Dendritic cell treated with granulocyte-macrophage colony-stimulating factor and Interleukin-4, amounts not matched to agents 40 ng/mL and 50 ng/mL, for 4 days (primary cell): ENCODE measurements around the gene CLSTN1.
A peak's percentile ranks its signal among the peaks of the same experiment; 100 is the strongest.
"Not testable (repeated sequence)": the region's sequence is repeated elsewhere in the genome, so short reads cannot be mapped to it uniquely, and the experiment has no call there.

Experiments used
- H3K27ac Mint-ChIP-seq: one replicate; pipeline ENCODE4 v1.8.0; 2022; ENCODE audit warnings: mild to moderate bottlenecking, mixed read lengths
- H3K27me3 Mint-ChIP-seq: one replicate; pipeline ENCODE4 v1.8.0; 2022; ENCODE audit warnings: mild to moderate bottlenecking, mixed read lengths
- H3K36me3 Mint-ChIP-seq: one replicate; pipeline ENCODE4 v1.8.0; 2022; ENCODE audit warnings: low read depth, mixed read lengths
- H3K4me1 Mint-ChIP-seq: one replicate; pipeline ENCODE4 v1.8.0; 2022; ENCODE audit warnings: low read depth, mixed read lengths
- H3K4me3 Mint-ChIP-seq: one replicate; pipeline ENCODE4 v1.8.0; 2022; ENCODE audit warnings: mild to moderate bottlenecking, moderate library complexity, mixed read lengths
- H3K9me3 Mint-ChIP-seq: one replicate; pipeline ENCODE4 v1.8.0; 2022; ENCODE audit warnings: mixed read lengths
- intact Hi-C: fragments of 100-400 bp; cut with micrococcal nuclease; formaldehyde crosslinking; loops from one replicate; pipeline ENCODE4 v1.15.0; 2022

The CLSTN1 gene

DNA sequence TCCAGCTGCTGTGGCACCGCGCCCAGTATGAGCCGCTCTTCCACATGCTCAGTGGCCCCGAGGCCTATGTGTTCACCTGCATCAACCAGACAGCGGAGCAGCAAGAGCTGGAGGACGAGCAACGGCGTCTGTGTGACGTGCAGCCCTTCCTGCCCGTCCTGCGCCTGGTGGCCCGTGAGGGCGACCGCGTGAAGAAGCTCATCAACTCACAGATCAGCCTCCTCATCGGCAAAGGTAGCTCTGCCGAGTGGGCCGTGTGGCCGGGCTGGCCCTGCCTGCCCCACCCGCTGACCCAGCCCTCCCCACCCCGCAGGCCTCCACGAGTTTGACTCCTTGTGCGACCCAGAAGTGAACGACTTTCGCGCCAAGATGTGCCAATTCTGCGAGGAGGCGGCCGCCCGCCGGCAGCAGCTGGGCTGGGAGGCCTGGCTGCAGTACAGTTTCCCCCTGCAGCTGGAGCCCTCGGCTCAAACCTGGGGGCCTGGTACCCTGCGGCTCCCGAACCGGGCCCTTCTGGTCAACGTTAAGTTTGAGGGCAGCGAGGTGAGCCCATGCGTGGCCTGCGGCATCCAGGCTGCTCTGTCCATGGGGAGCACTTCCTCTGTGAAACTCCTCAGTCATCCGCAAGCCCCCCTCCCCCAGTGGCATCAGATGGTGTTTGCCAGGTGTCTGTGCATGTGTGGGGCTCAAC lies 108.1 kb downstream of the CLSTN1 start:
- peaks cover 97% of the 10 kb centered on the region for H3K36me3 Mint-ChIP-seq
- no peak overlapping the region for H3K4me3 Mint-ChIP-seq
- H3K27me3 Mint-ChIP-seq = no peaks in the 10 kb centered on the region
- H3K9me3 Mint-ChIP-seq = no peaks in the 10 kb centered on the region
- H3K27ac Mint-ChIP-seq = peak overlapping the region; percentile 78
- H3K4me1 Mint-ChIP-seq = peaks cover 58% of the 10 kb centered on the region
- intact Hi-C loops = loop anchor here (5.0 kb wide), 1 partner anchor 88 kb away; no protein-coding TSS in a partner anchor

DNA sequence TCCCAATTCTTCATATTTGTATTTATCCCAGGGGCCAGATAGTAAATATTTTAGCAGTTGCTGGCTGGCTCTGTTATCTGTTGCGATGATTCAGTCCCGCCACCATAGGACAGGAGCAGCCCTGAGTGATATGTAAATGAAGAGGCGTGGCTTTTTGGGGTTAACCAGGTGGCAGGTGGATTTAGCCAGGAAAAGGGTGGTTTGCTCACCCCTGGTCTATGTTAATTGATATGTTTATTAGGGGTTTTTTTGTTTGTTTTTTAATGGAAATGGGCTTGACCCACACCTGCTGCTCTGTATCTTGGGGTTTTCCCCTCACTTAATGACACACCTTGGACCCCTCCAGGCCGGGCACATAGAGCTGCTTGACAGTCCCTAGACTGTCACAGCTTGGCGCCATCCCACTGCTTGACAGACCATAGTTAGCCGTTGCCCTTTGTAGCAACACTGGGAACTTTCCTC lies 109.5 kb downstream of the CLSTN1 start:
- Mint-ChIP-seq H3K9me3 (no peaks in the 10 kb centered on the region), H3K36me3 (peaks cover 94% of the 10 kb centered on the region), H3K27me3 (no peaks in the 10 kb centered on the region), H3K4me1 (peaks cover 46% of the 10 kb centered on the region), H3K4me3 (no peak overlapping the region), H3K27ac (no peak overlapping the region)
- intact Hi-C loops = no loop called here

DNA sequence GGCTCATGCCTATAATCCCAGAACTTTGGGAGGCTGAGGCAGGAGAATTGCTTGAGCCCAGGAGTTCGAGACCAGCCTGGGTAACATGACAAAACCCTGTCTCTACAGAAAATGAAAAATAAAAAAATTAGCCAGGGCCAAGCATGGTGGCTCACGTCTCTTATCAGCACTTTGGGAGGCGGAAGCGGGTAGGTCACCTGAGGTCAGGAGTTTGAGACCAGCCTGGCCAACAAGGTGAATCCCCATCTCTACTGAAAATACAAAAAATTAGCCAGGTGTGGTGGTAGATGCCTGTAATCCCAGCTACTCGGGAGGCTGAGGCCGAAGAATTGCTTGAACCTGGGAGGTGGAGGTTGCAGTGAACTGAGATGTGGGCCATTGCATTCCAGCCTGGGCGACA lies 111.0 kb downstream of the CLSTN1 start:
- H3K4me3 Mint-ChIP-seq, intact Hi-C loops, H3K27me3 Mint-ChIP-seq, H3K27ac Mint-ChIP-seq, H3K9me3 Mint-ChIP-seq: not testable (repeated sequence)
- H3K36me3 Mint-ChIP-seq = peaks cover 91% of the 10 kb centered on the region
- H3K4me1 Mint-ChIP-seq = peaks cover 31% of the 10 kb centered on the region

DNA sequence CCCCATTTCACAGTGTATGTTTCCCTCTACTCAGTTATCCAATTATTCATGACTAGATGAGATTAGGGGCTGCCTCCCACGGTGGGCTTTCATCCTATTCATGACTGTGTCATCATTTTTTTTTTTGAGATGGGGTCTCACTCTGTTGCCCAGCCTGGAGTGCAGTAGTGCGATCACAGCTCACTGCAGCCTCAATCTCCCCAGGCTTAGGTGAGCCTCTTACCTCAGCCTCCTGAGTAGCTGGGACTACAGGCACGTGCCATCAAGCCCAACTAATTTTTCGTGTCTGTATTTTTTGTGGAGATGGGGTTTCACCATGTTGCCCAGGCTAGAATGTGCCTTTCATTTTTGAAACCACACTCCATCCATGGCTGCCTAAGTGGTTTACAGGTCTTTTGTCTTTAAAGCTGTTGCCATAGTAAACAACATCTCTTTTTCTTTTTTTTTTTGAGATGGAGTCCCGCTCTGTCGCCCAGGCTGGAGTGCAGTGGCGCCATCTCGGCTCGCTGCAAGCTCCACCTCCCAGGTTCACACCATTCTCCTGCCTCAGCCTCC lies 112.2 kb downstream of the CLSTN1 start:
- peaks cover 19% of the 10 kb centered on the region for H3K4me1 Mint-ChIP-seq
- no peak overlapping the region for H3K4me3 Mint-ChIP-seq
- intact Hi-C loops = no loop called here
- H3K36me3 Mint-ChIP-seq = peaks cover 88% of the 10 kb centered on the region
- H3K9me3 Mint-ChIP-seq = no peaks in the 10 kb centered on the region
- H3K27ac Mint-ChIP-seq = no peak overlapping the region
- no peaks in the 10 kb centered on the region for H3K27me3 Mint-ChIP-seq

DNA sequence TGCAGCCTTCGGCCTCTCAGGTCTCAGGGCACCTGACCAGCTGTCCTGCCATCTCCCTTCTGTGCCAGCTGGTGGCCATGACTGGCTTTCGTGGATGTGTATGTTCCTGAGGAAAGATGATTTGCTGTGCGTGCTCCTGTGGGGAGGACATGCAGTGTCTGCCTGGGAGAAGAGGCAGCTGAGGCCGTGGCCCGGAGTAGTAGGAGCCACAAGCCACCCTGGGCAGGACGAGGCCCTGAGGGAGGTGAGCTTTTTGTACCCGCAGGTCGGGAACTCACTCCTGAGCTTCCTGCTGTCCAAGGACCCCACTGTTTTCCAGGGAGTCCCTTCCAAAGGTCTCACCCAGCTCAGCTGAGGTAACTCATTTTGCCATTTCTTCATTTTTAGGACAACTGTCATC lies 113.7 kb downstream of the CLSTN1 start:
- Mint-ChIP-seq H3K4me1 (peaks cover 13% of the 10 kb centered on the region), H3K4me3 (no peak overlapping the region), H3K27me3 (no peaks in the 10 kb centered on the region), H3K36me3 (peaks cover 75% of the 10 kb centered on the region), H3K27ac (no peak overlapping the region), H3K9me3 (no peaks in the 10 kb centered on the region)
- intact Hi-C loops = no loop called here

DNA sequence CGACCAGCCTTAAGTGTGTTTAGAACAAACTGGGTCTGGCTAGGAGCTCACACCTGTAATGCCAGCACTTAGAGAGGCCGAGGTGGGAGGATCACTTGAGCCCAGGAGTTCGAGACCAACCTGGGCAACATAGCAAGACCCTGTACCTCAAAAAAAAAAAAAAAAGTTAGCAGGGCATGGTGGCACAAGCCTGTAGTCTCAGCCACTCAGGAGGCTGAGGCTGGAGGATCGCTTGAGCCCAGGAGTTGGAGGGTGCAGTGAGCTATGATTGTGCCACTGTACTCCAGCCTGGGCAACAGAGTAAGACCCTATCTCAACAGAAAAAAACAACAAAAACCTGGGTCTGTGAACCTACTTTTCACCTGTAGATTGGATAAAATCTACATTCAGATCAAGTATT lies 117.6 kb downstream of the CLSTN1 start:
- Mint-ChIP-seq H3K4me3 (no peak overlapping the region), H3K4me1 (peaks cover 34% of the 10 kb centered on the region), H3K36me3 (peaks cover 68% of the 10 kb centered on the region)

DNA sequence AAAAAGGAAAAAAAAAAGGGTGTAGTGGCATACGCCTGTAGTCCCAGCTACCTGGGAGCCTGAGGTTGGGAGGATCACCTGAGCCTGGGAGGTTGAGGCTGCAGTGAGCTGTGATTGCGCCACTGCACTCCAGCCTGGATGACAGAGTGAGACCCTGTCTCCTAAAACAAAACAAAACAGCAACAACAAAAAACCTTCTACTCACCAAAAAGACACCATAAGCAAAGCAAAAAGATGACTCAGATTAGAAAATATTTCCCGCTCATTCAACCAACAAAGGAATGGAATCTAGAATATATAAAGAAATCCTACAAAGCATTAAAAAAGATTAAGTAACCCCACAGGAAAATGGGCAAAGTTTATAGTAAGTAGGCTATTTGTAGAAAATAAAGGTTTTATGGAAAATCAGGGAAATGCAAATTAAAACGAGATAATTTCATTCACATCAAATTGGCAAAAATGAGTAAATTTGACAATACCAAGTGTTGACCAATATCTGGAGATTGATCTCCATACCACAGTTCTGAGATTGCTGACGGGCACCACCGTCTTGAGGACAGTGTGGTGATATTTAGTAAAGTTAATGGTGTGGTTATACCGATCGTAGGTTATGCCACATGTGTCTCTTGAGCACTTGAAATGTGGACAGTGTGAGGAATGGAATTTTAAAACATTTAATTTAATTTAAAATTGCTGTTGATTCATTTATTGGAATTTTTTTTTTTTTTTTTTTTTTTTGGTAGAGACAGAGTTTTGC lies 118.2 kb downstream of the CLSTN1 start:
- no peak overlapping the region for H3K4me3 Mint-ChIP-seq
- H3K36me3 Mint-ChIP-seq = peaks cover 68% of the 10 kb centered on the region
- no peaks in the 10 kb centered on the region for H3K27me3 Mint-ChIP-seq
- peak overlapping the region; percentile 85 for H3K27ac Mint-ChIP-seq
- H3K4me1 Mint-ChIP-seq = peaks cover 40% of the 10 kb centered on the region
- H3K9me3 Mint-ChIP-seq = no peaks in the 10 kb centered on the region
- intact Hi-C loops = no loop called here

More for the DNA sequence above, 117.6 kb downstream of the CLSTN1 start:
- intact Hi-C loops = no loop called here
- Mint-ChIP-seq H3K27ac (no peak overlapping the region), H3K9me3 (no peaks in the 10 kb centered on the region), H3K27me3 (no peaks in the 10 kb centered on the region)

DNA sequence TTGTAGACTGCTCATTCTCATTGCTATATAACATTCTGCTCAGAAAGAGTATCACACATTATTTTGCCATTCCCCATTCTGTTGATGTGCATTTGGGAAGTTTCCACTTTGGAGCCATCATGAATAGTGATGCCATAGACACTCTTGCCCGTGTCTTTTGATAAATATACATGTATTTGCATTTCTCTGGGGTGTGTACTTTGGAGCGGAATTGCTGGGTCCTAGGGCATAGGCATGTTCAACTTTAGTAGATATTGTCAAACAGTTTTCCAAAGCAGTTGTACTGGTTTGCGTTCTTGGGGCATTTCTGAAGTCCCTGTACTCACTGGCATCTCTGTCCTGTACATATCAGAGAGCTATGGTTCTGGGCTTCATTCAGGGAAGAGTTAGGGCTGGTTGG lies 120.1 kb downstream of the CLSTN1 start:
- Mint-ChIP-seq H3K27ac (peak overlapping the region; percentile 85), H3K27me3 (no peaks in the 10 kb centered on the region), H3K36me3 (peaks cover 73% of the 10 kb centered on the region), H3K4me3 (no peak overlapping the region), H3K9me3 (no peaks in the 10 kb centered on the region), H3K4me1 (peaks cover 53% of the 10 kb centered on the region)
- intact Hi-C loops = no loop called here

DNA sequence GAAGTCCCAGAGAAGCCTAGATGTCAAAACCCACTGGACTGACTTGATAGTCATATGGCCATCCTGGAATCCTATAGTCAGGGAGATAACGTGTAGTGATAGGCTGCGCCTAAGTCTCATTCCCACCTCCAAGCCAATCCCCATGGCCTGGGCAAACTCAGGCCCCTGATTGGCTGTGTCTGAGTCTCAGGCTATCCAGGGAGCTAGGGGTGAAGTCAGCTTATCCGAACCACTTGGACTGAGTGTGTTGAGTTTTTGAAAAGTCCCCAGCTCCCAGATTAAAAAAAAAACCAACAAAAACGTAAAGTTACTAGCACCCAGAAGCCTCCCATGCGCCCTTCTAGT lies 120.6 kb downstream of the CLSTN1 start:
- Mint-ChIP-seq H3K27ac (peak overlapping the region; percentile 85), H3K27me3 (no peaks in the 10 kb centered on the region), H3K4me3 (no peak overlapping the region), H3K36me3 (peaks cover 73% of the 10 kb centered on the region), H3K4me1 (peaks cover 57% of the 10 kb centered on the region), H3K9me3 (no peaks in the 10 kb centered on the region)
- intact Hi-C loops = no loop called here

DNA sequence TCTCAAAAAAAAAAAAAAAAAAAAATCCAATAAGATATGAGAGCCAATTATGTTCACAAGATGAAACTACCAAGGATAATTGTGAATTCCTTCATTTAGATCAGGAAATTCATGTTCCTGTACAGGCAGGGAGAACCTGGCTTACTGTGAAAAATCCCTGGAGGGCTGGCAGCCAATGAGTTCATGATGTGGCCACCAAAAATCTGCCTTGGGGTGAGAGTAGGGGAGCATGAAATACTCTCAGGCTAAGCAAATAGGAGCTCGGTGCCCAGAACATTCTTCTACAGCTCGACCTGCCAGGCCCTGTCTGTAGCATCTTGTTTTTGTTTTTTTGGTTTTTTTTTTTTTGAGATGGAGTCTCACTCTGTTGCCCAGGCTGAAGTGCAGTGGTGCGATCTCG lies 122.1 kb downstream of the CLSTN1 start:
- no peak overlapping the region for H3K4me3 Mint-ChIP-seq

DNA sequence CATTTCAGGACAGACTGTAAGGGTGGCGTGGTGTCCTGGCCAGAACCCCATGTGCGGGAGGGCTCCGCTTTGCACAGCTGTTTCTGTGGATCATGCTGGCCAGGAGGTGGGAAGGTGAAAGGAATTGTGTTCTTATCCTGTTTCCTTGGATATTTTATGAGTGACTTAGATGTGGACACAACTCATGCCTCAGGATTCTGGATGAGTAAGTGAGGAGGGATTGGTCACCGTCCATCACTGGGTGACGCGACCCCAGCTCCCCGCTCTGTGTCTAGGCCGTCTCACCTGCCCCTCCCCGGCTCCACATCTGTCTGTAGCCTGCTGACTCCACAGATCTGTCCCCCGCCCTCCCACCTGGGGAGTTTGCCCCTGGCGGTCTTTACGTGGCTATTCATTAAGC lies 123.4 kb downstream of the CLSTN1 start:
- intact Hi-C loops = no loop called here
- Mint-ChIP-seq H3K9me3 (no peaks in the 10 kb centered on the region), H3K27me3 (no peaks in the 10 kb centered on the region), H3K4me1 (peaks cover 63% of the 10 kb centered on the region), H3K4me3 (no peak overlapping the region), H3K27ac (peak overlapping the region; percentile 54), H3K36me3 (peaks cover 84% of the 10 kb centered on the region)

More for the DNA sequence above, 122.1 kb downstream of the CLSTN1 start:
- Mint-ChIP-seq H3K27ac (no peak overlapping the region), H3K27me3 (no peaks in the 10 kb centered on the region), H3K4me1 (peaks cover 62% of the 10 kb centered on the region), H3K36me3 (peaks cover 74% of the 10 kb centered on the region), H3K9me3 (no peaks in the 10 kb centered on the region)
- intact Hi-C loops = no loop called here

DNA sequence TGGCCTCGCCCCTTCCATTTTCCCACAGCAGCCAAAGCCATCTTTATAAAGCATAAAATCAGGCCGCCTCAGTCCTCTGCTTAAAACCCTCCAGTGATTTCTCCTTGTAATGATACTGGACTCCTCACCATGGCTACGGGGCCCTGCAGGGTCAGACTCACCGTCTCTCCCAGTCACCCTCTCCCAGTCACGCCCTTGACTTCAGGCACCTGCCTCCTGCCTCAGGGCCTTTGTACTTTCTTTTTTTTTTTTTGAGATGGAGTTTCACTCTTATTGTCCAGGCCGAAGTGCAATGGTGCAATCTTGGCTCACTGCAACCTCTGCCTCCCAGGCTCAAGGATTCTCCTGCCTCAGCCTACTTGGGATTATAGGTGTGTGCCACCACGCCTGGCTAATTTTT lies 124.4 kb downstream of the CLSTN1 start:
- no peaks in the 10 kb centered on the region for H3K9me3 Mint-ChIP-seq
- peaks cover 88% of the 10 kb centered on the region for H3K36me3 Mint-ChIP-seq
- no peaks in the 10 kb centered on the region for H3K27me3 Mint-ChIP-seq
- H3K4me1 Mint-ChIP-seq = peaks cover 62% of the 10 kb centered on the region
- no peak overlapping the region for H3K27ac Mint-ChIP-seq
- intact Hi-C loops = no loop called here
- no peak overlapping the region for H3K4me3 Mint-ChIP-seq

DNA sequence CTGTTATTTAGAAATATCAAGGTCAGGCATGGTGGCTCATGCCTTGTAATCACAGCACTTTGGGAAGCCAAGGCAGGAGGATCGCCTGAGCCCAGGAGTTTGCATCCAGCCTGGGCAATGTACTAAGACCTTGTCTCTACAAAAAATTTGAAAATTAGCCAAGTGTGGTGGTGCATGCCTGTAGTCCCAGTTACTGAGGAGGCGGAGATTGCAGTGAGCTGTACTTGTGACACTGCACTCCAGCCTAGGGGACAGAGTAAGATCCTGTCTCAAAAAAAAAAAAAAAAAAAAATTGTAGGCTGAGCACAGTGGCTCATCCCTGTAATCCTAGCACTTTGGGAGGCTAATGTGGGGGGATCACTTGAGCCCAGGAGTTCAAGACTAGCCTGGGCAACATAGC lies 127.0 kb downstream of the CLSTN1 start:
- intact Hi-C loops = no loop called here
- H3K4me1 Mint-ChIP-seq = peaks cover 54% of the 10 kb centered on the region
- no peaks in the 10 kb centered on the region for H3K9me3 Mint-ChIP-seq
- H3K27ac Mint-ChIP-seq = peak overlapping the region; percentile 50
- no peaks in the 10 kb centered on the region for H3K27me3 Mint-ChIP-seq
- H3K36me3 Mint-ChIP-seq = peaks cover 97% of the 10 kb centered on the region
- no peak overlapping the region for H3K4me3 Mint-ChIP-seq

DNA sequence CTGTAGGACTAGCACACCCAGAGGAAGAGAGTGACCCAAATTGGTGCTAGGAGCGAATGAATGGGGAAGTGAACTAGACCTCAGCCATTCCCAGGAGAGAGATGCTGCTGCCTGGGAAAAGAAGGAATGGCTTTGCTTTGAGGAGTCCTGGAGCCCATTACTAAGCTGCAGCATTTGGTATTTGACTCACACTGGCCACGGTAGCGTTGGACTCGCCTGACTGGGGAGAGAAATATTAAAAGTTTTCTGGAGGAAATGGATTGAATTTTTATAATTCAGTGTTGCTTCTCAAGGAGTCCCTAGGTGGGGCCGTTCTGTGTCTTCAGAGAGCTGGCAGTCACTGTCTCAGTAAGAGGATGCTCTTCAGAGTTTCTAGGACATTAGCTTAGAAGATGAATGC lies 132.1 kb downstream of the CLSTN1 start:
- Mint-ChIP-seq H3K4me1 (peaks cover 71% of the 10 kb centered on the region), H3K36me3 (peaks cover 75% of the 10 kb centered on the region), H3K27ac (no peak overlapping the region), H3K27me3 (no peaks in the 10 kb centered on the region), H3K9me3 (no peaks in the 10 kb centered on the region), H3K4me3 (no peak overlapping the region)
- intact Hi-C loops = no loop called here
